Rectal smooth muscle tissue (tissue), 1 donor: ENCODE measurements around the gene COL13A1.

ENCODE experiments used
- H3K27ac ChIP-seq: one replicate; pipeline ENCODE4 v1.7.0; 2013; ENCODE audit warnings: low read depth, low read length, inconsistent platforms
- H3K27me3 ChIP-seq: one replicate; pipeline ENCODE4 v1.7.0; 2013; ENCODE audit warnings: low read length; ENCODE audit not compliant: control insufficient read depth, insufficient read depth
- H3K36me3 ChIP-seq: one replicate; pipeline ENCODE4 v1.7.0; 2013; ENCODE audit warnings: low read length; ENCODE audit not compliant: control insufficient read depth, insufficient read depth
- H3K4me1 ChIP-seq: one replicate; pipeline ENCODE4 v1.7.0; 2013; ENCODE audit warnings: low read length; ENCODE audit not compliant: control insufficient read depth, insufficient read depth
- H3K4me3 ChIP-seq: one replicate; pipeline ENCODE4 v1.7.0; 2013; ENCODE audit warnings: low read length
- H3K9ac ChIP-seq: one replicate; pipeline ENCODE4 v1.7.0; 2013; ENCODE audit warnings: low read length

The COL13A1 gene

DNA sequence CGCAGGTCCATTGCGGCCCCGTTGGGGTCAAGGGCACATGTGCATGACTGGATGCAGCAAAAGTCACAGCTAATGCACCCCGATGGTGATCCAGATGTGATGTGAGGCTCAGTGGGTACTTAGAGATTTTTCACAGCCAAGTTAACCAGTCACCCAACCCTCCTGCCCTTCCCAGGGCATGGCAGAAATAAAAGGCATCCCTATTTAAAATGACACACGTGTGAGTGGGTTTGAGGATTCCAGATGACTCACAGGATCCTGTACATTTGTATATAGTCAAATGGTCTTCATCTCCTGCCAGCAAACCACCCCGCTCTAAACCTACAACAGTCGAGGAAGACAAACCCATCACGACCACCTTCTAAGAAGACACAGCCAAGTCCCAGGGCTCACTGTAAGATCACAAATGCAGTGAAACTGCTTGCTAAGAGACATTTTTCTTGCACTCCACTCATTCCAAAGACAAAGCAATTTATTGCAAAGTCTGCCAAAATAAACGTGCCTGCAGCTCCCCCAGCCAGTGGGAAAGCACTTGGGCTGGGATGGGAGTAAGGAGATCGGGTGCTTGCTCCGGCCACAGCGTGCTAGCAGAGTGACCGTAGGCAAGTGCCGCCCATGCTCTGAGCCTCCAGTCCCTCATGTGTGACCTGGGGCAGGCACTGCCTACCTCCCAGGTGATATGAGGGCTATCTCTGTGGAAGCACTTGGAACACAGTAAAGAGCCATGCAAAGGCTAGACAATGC lies 164.4 kb downstream of the COL13A1 start:
- no peak overlapping the region for H3K4me3 ChIP-seq
- no peak overlapping the region for H3K27ac ChIP-seq
- no peaks in the 10 kb centered on the region for H3K36me3 ChIP-seq
- H3K4me1 ChIP-seq = no peaks in the 10 kb centered on the region
- H3K9ac ChIP-seq = no peak overlapping the region
- H3K27me3 ChIP-seq = no peaks in the 10 kb centered on the region

DNA sequence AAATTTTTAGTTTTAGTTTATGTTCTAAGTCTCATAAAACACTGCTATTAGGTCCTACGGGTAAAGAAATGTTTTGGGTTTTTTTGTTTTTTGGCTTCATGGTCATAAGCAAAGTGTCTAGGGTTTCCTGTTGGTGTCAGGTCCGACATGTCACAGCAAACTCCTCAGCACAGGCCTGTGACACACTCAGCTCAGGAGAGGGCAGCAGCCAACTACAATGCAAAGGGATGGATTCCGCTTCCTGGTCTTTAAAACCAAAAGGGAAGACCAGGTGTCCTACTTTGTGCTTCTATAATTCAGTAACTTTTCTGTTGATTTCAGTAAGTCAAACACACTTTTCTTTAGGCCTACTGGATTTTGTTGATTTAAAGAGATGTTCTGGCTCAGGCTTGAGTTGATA lies 167.1 kb downstream of the COL13A1 start:
- H3K9ac ChIP-seq = no peak overlapping the region
- H3K4me1 ChIP-seq = no peaks in the 10 kb centered on the region
- H3K27me3 ChIP-seq = no peaks in the 10 kb centered on the region
- H3K4me3 ChIP-seq = no peak overlapping the region
- H3K36me3 ChIP-seq = no peaks in the 10 kb centered on the region
- no peak overlapping the region for H3K27ac ChIP-seq

DNA sequence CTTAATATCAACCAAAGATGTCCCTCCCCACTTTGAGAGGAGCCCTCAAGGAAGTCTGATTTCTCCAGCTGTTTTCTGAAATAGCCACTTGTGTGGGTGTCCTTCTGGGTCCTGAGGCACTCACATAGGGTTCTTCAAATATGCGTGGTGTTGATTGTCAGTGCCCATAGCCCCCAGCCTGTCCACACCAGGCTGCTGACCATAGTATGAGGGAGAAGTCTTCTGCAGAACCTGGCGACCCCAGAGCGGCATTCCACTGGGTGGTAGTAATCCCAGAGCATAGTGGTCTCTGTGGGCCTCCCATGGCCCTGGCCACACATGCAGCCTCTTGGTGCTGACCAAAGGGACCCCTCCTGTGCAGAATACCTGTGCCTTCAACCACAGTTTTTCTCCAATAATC lies 168.3 kb downstream of the COL13A1 start:
- no peak overlapping the region for H3K9ac ChIP-seq

DNA sequence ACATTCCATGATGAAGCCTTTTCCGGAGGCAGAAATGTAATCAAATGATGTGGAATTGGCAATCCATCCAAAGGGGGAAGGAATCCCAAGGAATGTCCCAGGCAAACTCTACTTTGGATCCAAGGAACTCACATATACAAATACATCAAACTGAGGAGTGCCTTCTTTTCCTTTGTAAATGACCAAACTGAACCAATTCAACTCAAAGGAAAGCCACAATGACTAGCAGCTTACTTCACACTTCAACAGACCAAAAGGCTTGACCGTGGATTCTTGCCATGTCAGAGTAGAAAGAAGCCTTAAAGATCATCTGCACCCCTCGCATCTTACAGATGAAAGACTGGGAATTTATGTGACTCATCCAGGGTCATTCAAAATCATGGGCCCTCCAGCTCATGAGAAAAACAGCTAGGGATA lies 171.3 kb downstream of the COL13A1 start:
- Histone ChIP-seq H3K4me1 (no peaks in the 10 kb centered on the region), H3K4me3 (no peak overlapping the region), H3K27me3 (no peaks in the 10 kb centered on the region), H3K27ac (no peak overlapping the region), H3K36me3 (no peaks in the 10 kb centered on the region), H3K9ac (no peak overlapping the region)

More for the DNA sequence above, 168.3 kb downstream of the COL13A1 start:
- Histone ChIP-seq H3K4me1 (no peaks in the 10 kb centered on the region), H3K27ac (no peak overlapping the region), H3K27me3 (no peaks in the 10 kb centered on the region), H3K36me3 (no peaks in the 10 kb centered on the region), H3K4me3 (no peak overlapping the region)

- no peak overlapping the region for H3K9ac ChIP-seq
- H3K4me3 ChIP-seq = no peak overlapping the region
- H3K27ac ChIP-seq = no peak overlapping the region
- H3K36me3 ChIP-seq = no peaks in the 10 kb centered on the region
- no peaks in the 10 kb centered on the region for H3K4me1 ChIP-seq
- no peaks in the 10 kb centered on the region for H3K27me3 ChIP-seq
These were observed 172.0 kb downstream of the COL13A1 start for GRCh38 chr10:69973678-69974077.

GRCh38 chr10:69974551-69975155 lies 172.9 kb downstream of the COL13A1 start:
- H3K4me3 ChIP-seq = no peak overlapping the region
- no peak overlapping the region for H3K9ac ChIP-seq
- H3K27ac ChIP-seq = no peak overlapping the region
- H3K4me1 ChIP-seq = no peaks in the 10 kb centered on the region
- no peaks in the 10 kb centered on the region for H3K27me3 ChIP-seq
- H3K36me3 ChIP-seq = no peaks in the 10 kb centered on the region

DNA sequence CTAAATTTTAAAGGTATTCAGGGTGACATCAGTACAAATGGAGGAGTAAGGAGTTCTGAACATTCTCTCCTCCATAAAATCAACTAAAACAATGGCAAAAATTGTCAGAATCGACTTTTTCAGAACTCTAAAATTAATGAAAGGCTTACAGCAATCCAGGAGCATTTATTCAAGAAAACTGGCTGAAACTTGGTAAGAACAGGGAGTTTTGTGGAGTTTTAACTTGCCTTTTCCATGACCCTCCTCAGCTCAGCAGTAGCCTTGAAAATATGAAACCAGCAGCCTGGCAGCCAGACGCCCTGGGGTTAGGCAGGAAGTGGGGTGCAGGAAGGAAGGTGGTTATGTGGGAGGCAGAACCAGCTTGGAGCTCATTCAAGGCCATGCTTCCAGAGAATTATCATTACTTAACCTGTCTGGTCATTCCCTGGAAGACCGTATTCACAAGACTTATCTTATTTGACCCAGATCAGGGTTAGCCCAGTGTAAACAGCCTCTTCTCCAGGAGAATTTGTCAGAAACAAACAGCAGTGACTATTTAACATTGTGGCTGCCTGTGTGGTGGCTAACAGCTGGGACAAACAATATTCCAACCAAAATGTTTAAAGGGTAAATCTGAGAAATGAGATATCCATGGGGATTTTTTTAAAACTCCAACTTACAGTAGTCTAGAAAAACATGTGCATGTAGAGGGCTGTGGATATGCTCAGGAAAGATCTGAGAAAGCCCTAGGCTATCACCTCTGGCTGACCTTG lies 175.3 kb downstream of the COL13A1 start:
- Histone ChIP-seq H3K9ac (no peak overlapping the region), H3K27ac (no peak overlapping the region), H3K4me3 (no peak overlapping the region), H3K36me3 (no peaks in the 10 kb centered on the region), H3K27me3 (no peaks in the 10 kb centered on the region), H3K4me1 (no peaks in the 10 kb centered on the region)

GRCh38 chr10:69979174-69979573 lies 177.5 kb downstream of the COL13A1 start:
- no peak overlapping the region for H3K27ac ChIP-seq
- H3K36me3 ChIP-seq = no peaks in the 10 kb centered on the region
- no peaks in the 10 kb centered on the region for H3K27me3 ChIP-seq
- no peaks in the 10 kb centered on the region for H3K4me1 ChIP-seq
- H3K9ac ChIP-seq = no peak overlapping the region
- no peak overlapping the region for H3K4me3 ChIP-seq

DNA sequence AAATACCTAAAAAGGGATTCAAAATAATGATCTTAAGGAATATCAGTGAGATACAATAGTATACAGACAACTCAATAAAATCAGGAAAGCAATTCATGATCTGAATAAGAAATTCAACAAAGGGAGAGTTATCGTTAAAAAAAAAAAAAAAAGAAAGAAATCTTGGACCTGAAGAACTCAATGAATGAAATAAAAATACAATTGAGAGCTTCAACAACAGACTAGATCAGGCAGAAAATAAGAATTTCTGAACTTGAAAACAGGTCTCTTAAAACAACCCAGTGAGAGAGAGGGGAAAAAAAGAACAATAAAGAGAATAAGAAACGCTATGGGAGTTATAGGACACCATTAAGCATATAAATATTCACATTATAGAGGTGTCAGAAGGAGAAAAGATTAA lies 179.0 kb downstream of the COL13A1 start:
- H3K9ac ChIP-seq = no peak overlapping the region
- no peaks in the 10 kb centered on the region for H3K36me3 ChIP-seq
- no peak overlapping the region for H3K27ac ChIP-seq
- H3K4me1 ChIP-seq = no peaks in the 10 kb centered on the region
- no peak overlapping the region for H3K4me3 ChIP-seq
- H3K27me3 ChIP-seq = no peaks in the 10 kb centered on the region

DNA sequence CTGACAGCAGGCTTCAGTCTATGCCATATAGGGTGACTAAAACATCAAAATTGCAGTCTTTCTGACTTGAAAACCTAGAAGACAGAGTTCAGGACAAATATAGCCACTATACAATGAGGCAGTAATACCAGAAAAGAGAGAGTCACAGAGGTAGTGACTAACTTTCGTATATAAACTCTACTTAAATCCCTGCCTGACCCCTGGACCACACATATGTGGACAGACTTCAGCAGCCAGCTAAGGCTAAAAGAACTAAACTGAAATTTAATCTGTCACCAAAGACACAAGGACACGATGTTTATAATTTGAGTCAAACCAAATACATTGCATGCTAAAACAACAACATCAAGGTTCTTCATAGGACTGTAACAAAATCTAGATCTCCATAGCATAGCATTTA lies 186.4 kb downstream of the COL13A1 start:
- H3K27ac ChIP-seq = no peak overlapping the region
- H3K4me3 ChIP-seq = no peak overlapping the region
- H3K9ac ChIP-seq = no peak overlapping the region

DNA sequence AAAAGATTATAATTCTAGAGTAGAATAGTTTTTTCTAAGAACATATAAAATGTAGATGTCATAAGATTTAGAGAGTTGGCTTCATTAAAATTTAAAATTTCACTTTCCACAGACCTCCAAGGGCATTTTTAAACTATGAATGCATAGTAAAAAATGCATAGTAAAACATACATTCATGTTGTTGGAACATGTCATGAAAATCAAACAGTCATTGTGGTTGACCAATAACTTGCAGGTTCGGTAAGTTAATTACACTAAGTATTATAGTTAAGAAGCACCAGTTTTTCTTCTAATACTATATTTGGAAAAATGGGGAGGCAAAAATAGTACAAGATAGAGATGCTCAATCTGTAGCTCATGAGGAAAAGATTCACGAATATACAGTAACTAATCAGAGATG lies 189.4 kb downstream of the COL13A1 start:
- no peaks in the 10 kb centered on the region for H3K27me3 ChIP-seq
- no peaks in the 10 kb centered on the region for H3K4me1 ChIP-seq
- no peak overlapping the region for H3K4me3 ChIP-seq
- H3K27ac ChIP-seq = no peak overlapping the region
- no peak overlapping the region for H3K9ac ChIP-seq
- H3K36me3 ChIP-seq = no peaks in the 10 kb centered on the region

More for the DNA sequence above, 186.4 kb downstream of the COL13A1 start:
- Histone ChIP-seq H3K27me3 (no peaks in the 10 kb centered on the region), H3K4me1 (no peaks in the 10 kb centered on the region), H3K36me3 (no peaks in the 10 kb centered on the region)

DNA sequence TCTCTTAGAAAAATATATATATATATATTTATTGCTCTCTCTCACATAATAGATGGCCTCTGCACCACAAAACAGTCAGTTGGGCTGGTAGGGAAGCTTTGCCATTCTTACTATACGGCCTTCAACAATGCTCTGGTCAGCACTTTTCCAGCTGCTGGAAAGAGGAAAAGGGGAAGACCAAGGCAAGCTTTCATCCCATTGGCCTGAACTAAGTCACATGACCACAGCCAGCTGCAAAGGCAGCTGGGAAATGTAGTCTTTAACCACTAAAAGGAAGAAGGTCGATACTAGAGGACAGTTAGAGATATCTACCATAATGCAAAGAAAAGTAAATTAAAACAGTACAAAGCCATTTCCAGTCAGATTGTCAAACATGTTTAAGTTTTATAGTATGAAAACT lies 192.6 kb downstream of the COL13A1 start:
- H3K27ac ChIP-seq = no peak overlapping the region
- no peaks in the 10 kb centered on the region for H3K4me1 ChIP-seq
- H3K4me3 ChIP-seq = no peak overlapping the region
- H3K36me3 ChIP-seq = no peaks in the 10 kb centered on the region
- no peak overlapping the region for H3K9ac ChIP-seq
- H3K27me3 ChIP-seq = no peaks in the 10 kb centered on the region
